Measurements from ENCODE around the gene AKR1C1.
"Not testable (repeated sequence)": the region's sequence is repeated elsewhere in the genome, so short reads cannot be mapped to it uniquely, and the experiment has no call there.

AKR1C1 gene

DNA sequence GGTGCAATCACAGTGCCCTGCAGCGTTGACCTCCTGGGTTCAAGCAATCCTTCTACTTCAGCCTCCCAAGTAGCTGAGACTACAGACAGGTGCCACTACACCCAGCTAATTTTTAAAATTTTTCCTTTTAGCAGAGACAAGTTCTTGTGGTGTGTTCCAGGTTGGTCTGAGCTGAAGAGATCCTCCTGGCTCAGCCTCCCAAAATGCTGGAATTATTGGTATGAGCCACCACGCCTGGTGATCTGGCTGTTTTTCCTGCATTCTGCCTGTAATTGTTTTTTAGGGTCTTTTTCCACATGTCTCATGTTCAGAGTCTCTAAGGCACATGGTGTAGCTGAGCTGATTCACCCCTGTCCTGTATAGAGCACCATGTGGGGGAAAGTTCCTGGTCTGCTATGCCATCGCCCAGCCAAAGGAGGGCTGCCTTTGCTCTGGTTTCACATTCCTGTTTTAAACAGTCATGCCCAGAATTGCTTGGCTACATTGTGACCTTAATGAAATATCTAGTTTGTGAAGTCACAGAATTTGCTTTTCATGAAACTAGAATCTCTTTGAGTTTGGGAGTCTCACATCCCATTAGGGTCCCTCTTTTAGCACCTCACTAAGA lies 55.6 kb downstream of the AKR1C1 start:
- DNase-seq (ENCODE audit: low spot score) = not testable (repeated sequence)

DNA sequence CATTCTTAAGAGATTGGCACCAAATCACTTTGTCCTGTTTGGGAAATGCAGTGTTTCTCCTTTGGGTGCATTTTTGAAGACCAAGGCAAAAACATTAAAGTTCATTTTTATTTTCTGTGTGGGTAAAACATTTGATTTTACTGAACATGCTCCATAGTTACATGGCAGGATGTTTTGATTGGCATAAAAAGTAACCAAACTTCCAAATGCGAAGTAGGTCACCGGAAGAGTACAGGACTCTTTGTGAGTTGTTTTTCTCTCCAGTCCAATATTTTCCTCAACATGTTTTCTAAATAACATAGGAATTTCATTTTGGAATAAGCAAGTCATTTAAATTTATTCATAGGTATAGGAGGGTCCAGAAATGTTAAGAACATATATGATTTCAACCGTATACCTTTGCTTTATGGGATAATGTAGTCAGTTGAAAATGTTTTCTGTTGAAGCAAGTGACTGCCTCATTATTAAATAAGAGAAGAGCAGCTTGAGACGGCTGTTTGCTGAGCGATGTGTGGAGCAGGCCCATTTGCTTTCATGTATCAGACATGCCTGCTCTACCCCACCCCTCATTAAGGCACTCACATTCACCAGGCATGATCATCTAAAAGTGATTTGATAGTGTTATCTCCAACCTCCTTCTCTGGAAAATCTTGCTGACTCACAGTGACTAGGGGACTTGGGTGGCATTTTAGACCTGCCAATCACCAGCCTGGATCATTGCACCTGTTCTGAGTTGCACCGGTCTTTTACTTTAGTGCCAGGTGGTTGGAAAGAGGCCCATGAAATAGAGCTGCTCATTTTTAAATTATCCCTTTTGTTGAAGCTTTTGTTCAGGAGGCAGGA lies 56.8 kb downstream of the AKR1C1 start:
- DNase-seq (ENCODE audit: low spot score) = not testable (repeated sequence)

DNA sequence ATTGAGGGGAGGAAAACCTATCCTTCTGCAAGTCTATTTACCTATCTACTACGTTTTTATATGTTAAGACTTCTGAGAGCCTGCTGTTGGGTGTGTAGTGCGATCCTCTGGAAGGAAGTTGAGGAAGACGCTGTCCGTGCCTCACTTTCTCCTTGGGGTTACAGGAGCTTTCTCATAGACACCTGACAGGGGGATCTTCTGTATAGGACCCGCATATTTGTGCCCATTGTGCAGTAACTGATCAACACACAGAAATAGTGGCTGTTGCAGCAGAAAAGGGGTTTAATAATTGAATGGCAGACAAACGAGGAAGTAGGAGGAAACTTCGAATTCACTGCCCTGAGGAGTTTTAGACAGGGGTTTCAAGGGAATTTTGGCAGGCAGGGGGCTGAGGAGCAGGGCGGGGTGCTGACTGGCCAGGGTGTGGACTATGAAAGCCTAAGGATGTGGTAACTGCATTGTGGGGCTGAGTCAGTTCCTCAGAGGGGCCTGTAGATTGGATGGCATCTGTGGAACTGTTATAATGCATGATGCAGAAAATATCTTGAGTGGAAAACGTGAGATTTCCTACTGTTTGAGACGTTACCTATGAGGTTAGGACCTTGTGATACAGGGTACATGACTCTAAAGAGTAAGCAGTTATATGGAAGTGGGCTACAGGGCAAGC lies 58.5 kb downstream of the AKR1C1 start:
- not testable (repeated sequence) for DNase-seq (ENCODE audit: low spot score)

DNA sequence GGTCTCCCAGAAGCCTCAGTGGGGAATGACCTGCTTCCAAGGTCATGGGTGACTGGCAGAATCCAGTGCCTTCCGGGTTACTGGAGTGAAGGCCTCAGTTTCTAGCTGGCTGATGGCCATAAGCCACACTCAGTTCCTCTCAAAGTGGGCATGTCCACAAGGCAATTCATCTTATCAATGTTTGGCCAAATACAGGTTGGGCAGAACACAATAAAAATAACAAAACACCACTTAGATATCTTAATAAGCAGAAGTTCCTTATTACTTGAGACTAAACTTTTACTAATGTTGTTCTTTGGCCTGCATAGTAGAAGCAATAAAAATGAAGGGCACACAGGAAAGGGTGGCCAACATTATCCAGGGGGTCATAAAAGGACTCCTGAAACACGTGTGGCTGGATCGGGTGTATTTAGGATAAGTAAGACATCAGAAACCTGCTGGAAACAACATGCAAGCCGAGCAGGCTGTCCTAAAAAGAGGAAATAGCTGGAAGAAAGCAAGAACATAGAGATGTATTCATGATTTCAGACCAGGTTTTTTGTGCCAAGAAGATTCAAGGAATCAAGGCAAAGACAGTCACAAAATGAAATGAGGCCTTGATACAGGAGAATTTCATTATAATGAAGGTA lies 60.1 kb downstream of the AKR1C1 start:
- DNase-seq (ENCODE audit: low spot score) = no peak

DNA sequence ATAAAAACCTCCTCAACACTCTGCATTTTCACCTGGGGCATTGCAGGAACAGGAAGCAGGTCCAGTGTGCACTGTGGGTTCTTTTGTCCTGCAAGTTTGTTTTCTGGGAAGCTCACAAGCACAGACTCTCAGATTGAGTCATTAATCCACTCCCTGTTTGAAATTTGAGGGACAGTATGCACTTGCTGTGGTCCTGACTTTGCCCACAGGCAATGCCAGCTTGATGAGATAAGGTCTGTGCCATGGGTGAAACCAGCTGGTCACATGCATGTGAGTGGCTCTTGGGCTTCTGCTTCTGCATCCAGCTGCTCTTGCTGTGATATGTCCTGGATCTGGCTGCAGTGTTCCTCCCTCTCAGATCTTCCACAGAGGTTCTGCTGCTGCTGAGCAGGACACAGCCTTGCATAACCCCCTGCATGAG lies 62.3 kb downstream of the AKR1C1 start:
- not testable (repeated sequence) for DNase-seq (ENCODE audit: low spot score)

DNA sequence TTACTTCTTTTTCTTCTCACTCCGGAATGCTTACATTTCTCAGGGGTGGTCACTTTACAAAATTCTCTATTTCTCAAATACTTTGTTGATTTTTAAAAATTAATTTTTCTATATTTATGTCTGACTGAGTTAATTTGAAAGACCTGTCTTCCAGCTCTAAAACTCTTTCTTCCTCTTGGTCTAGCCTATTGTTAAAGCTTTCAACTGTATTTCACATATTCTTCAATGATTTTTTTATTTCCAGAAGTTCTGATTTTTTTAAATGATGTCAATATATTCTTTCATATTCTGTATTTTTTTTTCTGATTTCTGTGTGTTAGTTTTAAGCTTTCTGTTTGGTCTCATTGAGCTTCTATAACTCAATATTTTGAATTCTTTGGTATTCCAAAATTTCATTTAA lies 67.8 kb downstream of the AKR1C1 start:
- no peak for DNase-seq (ENCODE audit: low spot score)

DNA sequence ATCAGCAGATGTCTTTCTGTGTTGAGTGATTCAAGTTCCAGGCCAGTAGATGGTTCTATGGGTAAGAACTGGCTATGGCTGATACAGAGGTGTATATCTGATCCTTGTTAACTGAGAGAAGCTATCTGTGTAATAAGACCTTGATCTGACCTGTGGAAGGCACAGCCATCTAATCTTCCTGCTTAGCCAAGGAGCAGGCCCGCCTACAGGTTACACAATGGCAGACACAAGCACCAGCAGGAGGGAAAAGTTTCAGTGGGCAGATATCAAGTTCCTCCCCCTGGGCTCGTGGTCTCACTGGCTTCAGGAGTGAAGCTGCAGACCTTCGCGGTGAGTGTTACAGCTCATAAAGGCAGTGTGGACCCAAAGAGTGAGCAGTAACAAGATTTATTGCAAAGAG lies 68.4 kb downstream of the AKR1C1 start:
- not testable (repeated sequence) for DNase-seq (ENCODE audit: low spot score)

DNA sequence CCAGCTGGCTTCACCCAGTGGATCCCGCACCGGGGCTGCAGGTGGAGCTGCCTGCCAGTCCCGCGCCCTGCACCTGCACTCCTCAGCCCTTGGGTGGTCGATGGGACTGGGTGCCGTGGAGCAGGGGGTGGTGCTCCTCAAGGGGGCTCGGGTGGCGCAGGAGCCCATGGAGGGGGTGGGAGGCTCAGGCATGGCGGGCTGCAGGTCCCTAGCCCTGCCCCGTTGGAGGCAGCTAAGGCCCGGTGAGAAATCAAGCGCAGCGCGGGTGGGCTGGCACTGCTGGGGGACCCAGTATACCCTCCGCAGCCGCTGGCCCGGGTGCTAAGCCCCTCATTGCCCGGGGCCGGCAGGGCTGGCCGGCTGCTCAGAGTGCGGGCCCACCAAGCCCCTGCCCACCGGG lies 69.2 kb downstream of the AKR1C1 start:
- not testable (repeated sequence) for DNase-seq (ENCODE audit: low spot score)

Measured in left forelimb (tissue), 1 donor.